Measurements from ENCODE around the gene PRSS36. TPM values are rescaled to one million over a fixed set of nuclear protein-coding genes. Genes with fewer than 3 reads are reported as not detected.
"Not testable (repeated sequence)": the region's sequence is repeated elsewhere in the genome, so short reads cannot be mapped to it uniquely, and the experiment has no call there.

PRSS36 gene
- polyA plus RNA-seq, 1 donor from 2014 or later = 2.0 TPM

- not testable (repeated sequence) for H3K9me3 ChIP-seq (ENCODE audit: low read length); H3K4me3 ChIP-seq (ENCODE audit: low read length); H4K20me1 ChIP-seq (ENCODE audit: insufficient read depth); H3K79me2 ChIP-seq (replicated peaks; ENCODE audit: insufficient read depth, low read length); H3K9ac ChIP-seq (ENCODE audit: low read length); H2AFZ ChIP-seq (ENCODE audit: low read depth, low read length); H3K27me3 ChIP-seq (ENCODE audit: insufficient read depth, low read depth, low read length); H3K36me3 ChIP-seq (ENCODE audit: insufficient read depth, low read length); H3K9me2 ChIP-seq (ENCODE audit: insufficient read depth, low read length); H3K27ac ChIP-seq (ENCODE audit: low read length); H3K4me2 ChIP-seq (ENCODE audit: low read length); H3F3A ChIP-seq (ENCODE audit: insufficient read depth, low read length, poor library complexity, severe bottlenecking)
These were observed 1.1 kb upstream of the PRSS36 start for GRCh38 chr16:31150976-31151375.

GRCh38 chr16:31149332-31149731 is 534 bp downstream of the PRSS36 start:
- Histone ChIP-seq H3K36me3 (ENCODE audit: insufficient read depth, low read length) (no peaks in the 10 kb centered on the region), H3K4me2 (ENCODE audit: low read length) (no peak overlapping the region), H3K79me2 (replicated peaks; ENCODE audit: insufficient read depth, low read length) (no peaks in the 10 kb centered on the region), H3K4me3 (ENCODE audit: low read length) (no peak overlapping the region), H2AFZ (ENCODE audit: low read depth, low read length) (no peak overlapping the region), H3K9ac (ENCODE audit: low read length) (no peak overlapping the region), H3F3A (ENCODE audit: insufficient read depth, low read length, poor library complexity, severe bottlenecking) (no peaks in the 10 kb centered on the region), H3K27ac (ENCODE audit: low read length) (no peak overlapping the region), H3K9me2 (ENCODE audit: insufficient read depth, low read length) (no peaks in the 10 kb centered on the region), H4K20me1 (ENCODE audit: insufficient read depth) (no peaks in the 10 kb centered on the region), H3K27me3 (ENCODE audit: insufficient read depth, low read depth, low read length) (no peaks in the 10 kb centered on the region), H3K9me3 (ENCODE audit: low read length) (no peaks in the 10 kb centered on the region)
- TF ChIP-seq, protein P1, sequence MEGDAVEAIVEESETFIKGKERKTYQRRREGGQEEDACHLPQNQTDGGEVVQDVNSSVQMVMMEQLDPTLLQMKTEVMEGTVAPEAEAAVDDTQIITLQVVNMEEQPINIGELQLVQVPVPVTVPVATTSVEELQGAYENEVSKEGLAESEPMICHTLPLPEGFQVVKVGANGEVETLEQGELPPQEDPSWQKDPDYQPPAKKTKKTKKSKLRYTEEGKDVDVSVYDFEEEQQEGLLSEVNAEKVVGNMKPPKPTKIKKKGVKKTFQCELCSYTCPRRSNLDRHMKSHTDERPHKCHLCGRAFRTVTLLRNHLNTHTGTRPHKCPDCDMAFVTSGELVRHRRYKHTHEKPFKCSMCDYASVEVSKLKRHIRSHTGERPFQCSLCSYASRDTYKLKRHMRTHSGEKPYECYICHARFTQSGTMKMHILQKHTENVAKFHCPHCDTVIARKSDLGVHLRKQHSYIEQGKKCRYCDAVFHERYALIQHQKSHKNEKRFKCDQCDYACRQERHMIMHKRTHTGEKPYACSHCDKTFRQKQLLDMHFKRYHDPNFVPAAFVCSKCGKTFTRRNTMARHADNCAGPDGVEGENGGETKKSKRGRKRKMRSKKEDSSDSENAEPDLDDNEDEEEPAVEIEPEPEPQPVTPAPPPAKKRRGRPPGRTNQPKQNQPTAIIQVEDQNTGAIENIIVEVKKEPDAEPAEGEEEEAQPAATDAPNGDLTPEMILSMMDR (IDR thresholded peaks at IDR 0.05; ENCODE audit: poor library complexity, severe bottlenecking) = no peak
- TF ChIP-seq EP300 (conservative IDR thresholded peaks at IDR 0.05; ENCODE audit: poor library complexity, severe bottlenecking) (no peak), REST (IDR thresholded peaks at IDR 0.05; ENCODE audit: borderline replicate concordance) (no peak), EZH2 (IDR thresholded peaks at IDR 0.05; ENCODE audit: borderline replicate concordance, insufficient read depth, low read length, poor library complexity, severe bottlenecking) (no peak), TAF1 (IDR thresholded peaks at IDR 0.05; ENCODE audit: low read depth) (no peak), SMC3 (conservative IDR thresholded peaks at IDR 0.05; ENCODE audit: poor library complexity) (no peak), MXI1 (conservative IDR thresholded peaks at IDR 0.05; ENCODE audit: poor library complexity, severe bottlenecking) (no peak), RAD21 (conservative IDR thresholded peaks at IDR 0.05) (no peak), POLR2AphosphoS5 (IDR thresholded peaks at IDR 0.05) (no peak)

DNA sequence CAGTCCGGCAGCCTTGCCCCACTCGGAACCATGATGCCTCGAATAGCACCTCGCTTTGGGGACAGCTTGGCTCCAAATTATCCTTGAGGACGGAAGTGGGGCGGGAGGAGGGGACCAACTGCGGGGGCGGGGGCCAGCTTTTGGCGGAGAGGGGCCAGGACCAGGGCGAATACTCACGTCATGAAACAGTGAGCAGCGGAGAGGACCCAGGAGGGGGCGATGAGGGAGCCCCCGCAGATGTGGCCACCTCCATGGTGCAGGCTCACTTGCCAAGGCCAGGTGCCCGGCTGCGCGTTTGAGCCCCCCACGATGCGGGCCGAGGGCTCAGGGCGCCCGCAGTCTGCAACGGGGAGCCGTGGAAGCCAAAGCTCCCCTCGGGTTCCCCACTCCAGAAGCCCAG is 970 bp downstream of the PRSS36 start:
- no peaks in the 10 kb centered on the region for H3K79me2 ChIP-seq (replicated peaks; ENCODE audit: insufficient read depth, low read length)
- H3K4me2 ChIP-seq (ENCODE audit: low read length) = no peak overlapping the region
- H3K4me3 ChIP-seq (ENCODE audit: low read length) = no peak overlapping the region
- H3K9me3 ChIP-seq (ENCODE audit: low read length) = no peaks in the 10 kb centered on the region
- no peaks in the 10 kb centered on the region for H3F3A ChIP-seq (ENCODE audit: insufficient read depth, low read length, poor library complexity, severe bottlenecking)
- H3K27ac ChIP-seq (ENCODE audit: low read length) = no peak overlapping the region
- no peak overlapping the region for H3K9ac ChIP-seq (ENCODE audit: low read length)
- H4K20me1 ChIP-seq (ENCODE audit: insufficient read depth) = no peaks in the 10 kb centered on the region
- no peaks in the 10 kb centered on the region for H3K9me2 ChIP-seq (ENCODE audit: insufficient read depth, low read length)
- H3K27me3 ChIP-seq (ENCODE audit: insufficient read depth, low read depth, low read length) = no peaks in the 10 kb centered on the region
- H3K36me3 ChIP-seq (ENCODE audit: insufficient read depth, low read length) = no peaks in the 10 kb centered on the region
- H2AFZ ChIP-seq (ENCODE audit: low read depth, low read length) = no peak overlapping the region
- no peak for TF ChIP-seq RAD21 (conservative IDR thresholded peaks at IDR 0.05)
- no peak for TF ChIP-seq EP300 (conservative IDR thresholded peaks at IDR 0.05; ENCODE audit: poor library complexity, severe bottlenecking)
- no peak for TF ChIP-seq EZH2 (IDR thresholded peaks at IDR 0.05; ENCODE audit: borderline replicate concordance, insufficient read depth, low read length, poor library complexity, severe bottlenecking)
- no peak for TF ChIP-seq REST (IDR thresholded peaks at IDR 0.05; ENCODE audit: borderline replicate concordance)
- TF ChIP-seq, protein P1 (IDR thresholded peaks at IDR 0.05; ENCODE audit: poor library complexity, severe bottlenecking) = no peak
- TF ChIP-seq MXI1 (conservative IDR thresholded peaks at IDR 0.05; ENCODE audit: poor library complexity, severe bottlenecking) = no peak
- no peak for TF ChIP-seq TAF1 (IDR thresholded peaks at IDR 0.05; ENCODE audit: low read depth)

Measured in neural cell (in vitro differentiated cells).